Sigmoid colon (tissue), 4 donors: ENCODE results near the gene SNX14.

Source experiments
- CTCF ChIP-seq, 4 experiments: fragments of 450-650 bp in 3 of 4; fragments of 200-600 bp in 1 of 4; IDR thresholded peaks; one replicate each; pipeline ENCODE4 v1.5.1; 2016 to 2019; ENCODE audit warnings: antibody characterized with exemption in 4 of 4, mild to moderate bottlenecking in 3 of 4, moderate library complexity in 2 of 4
- EP300 ChIP-seq, 4 donors: sonication (generic); formaldehyde crosslinking; IDR thresholded peaks; one replicate each; pipeline ENCODE4 v1.6.1; 2017; ENCODE audit warnings: antibody characterized with exemption in 4 of 4
- POLR2A ChIP-seq, 2 donors: fragments of 450-650 bp; IDR thresholded peaks; one replicate each; pipeline ENCODE4 v1.6.1; 2016; ENCODE audit warnings: antibody characterized with exemption in 2 of 2, mild to moderate bottlenecking in 2 of 2, moderate library complexity in 2 of 2

- TF ChIP-seq CTCF (IDR thresholded peaks at IDR 0.05) (no peak), EP300 (IDR thresholded peaks at IDR 0.05) (no peak), POLR2A (IDR thresholded peaks at IDR 0.05) (no peak)
Measured at GRCh38 chr6:85498596-85499258, 94.9 kb downstream of the SNX14 start.
